GM23248 (cell line): Measurements from ENCODE around the gene DUOX2.

ENCODE experiments used
- EZH2 ChIP-seq: fragments of 200-600 bp; sonication (generic); IDR thresholded peaks from 2 replicates; pipeline ENCODE4 v1.6.1; 2018; ENCODE audit warnings: antibody characterized with exemption, mild to moderate bottlenecking; ENCODE audit not compliant: insufficient read depth, poor library complexity, severe bottlenecking
- EZH2phosphoT487 ChIP-seq: fragments of 200-600 bp; sonication (generic); IDR thresholded peaks from 2 replicates; pipeline ENCODE4 v1.6.1; 2018; ENCODE audit warnings: antibody characterized with exemption, moderate library complexity, mild to moderate bottlenecking, low read depth; ENCODE audit not compliant: insufficient read depth

DNA sequence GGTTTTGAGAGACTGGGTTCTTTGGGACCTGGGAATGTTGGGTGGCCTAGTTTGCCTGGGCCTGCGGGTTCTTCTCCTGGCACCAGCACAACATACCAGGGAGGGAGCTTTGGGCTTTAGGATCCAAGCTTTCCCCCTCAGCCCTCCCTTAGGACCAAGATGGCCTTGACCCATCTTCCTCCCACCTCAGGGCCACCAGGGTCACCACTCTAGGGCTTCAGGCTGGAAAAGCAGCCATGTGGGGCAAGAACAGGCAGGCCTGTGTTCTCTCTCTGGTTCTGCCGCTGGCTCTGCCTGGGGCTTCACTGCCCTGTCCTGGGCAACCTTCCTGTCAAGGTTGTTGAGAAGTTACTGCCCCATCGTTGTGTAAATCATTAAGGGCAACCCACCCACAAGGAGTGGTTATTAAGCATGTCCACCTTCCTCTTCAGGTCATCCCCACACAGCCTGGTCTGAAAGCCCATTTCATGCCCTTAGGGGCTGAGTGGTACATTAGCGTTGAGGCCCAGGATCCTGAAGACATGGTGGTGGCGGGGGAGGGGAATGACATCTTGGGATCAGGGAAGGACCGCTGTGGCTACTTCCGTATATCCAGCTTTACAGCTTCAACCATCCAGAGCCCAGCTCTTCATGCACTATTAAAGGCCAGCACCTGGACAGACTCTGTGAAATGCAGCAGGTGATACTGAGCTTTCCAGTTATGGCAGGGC is 16.5 kb upstream of the DUOX2 start:
- TF ChIP-seq EZH2 = no peak
- TF ChIP-seq EZH2phosphoT487 = no peak
